ENCODE data around the gene CAPN2.

GRCh38 chr1:223776826-223777454, 64.6 kb downstream of the CAPN2 start:
- TF ChIP-seq CTCF (conservative IDR thresholded peaks at IDR 0.05) = no peak
- no peak for TF ChIP-seq ZFX (IDR thresholded peaks at IDR 0.05)

Measured in C4-2B (cell line).